ENCODE measurements around the gene EYS.

- TF ChIP-seq POLR2A (IDR thresholded peaks at IDR 0.05) (no peak), CTCF (IDR thresholded peaks at IDR 0.05) (no peak), POLR2AphosphoS5 (IDR thresholded peaks at IDR 0.05) (no peak)
Measured at GRCh38 chr6:63740709-63741108, 1966.3 kb downstream of the EYS start.

All from breast epithelium (tissue), 3 donors.